HCEC 1CT (cell line): ENCODE measurements around the gene KRTAP7-1.

Source experiments
- DNase-seq: peaks from one replicate; pipeline ENCODE4 v3.0.0-alpha.2; 2017

KRTAP7-1 gene, protein sequence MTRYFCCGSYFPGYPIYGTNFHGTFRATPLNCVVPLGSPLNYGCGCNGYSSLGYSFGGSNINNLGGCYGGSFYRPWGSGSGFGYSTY

DNA sequence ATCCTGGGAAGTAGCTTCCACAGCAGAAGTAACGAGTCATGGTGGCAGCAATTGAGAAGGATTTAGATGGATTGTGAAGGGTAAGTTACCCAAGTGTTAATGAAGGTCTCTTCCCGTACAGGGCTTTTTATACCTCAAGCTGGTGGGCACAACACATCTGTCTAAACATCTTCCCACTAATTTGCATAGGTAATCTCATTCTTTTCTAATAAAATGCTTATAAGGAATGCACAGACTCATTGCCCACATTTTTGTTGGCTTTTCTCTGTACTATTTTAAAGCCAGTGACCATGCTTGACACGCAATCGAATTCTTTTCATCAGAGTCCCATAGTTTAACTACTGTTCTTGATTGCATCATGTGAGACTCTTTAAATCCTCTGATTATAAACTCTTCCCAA, at the start of gene KRTAP7-1:
Gene KRTAP7-1 (minus strand): TSS at position 101 of the 400 bp plus-strand sequence. CDS start 61 bp downstream, at position 40.
- no peak for DNase-seq

- no peak for DNase-seq
Measured at GRCh38 chr21:30874526-30874925, 45.0 kb upstream of the KRTAP7-1 start.

- DNase-seq, result no peak
Measured at GRCh38 chr21:30847627-30848500, 18.3 kb upstream of the KRTAP7-1 start.

DNA sequence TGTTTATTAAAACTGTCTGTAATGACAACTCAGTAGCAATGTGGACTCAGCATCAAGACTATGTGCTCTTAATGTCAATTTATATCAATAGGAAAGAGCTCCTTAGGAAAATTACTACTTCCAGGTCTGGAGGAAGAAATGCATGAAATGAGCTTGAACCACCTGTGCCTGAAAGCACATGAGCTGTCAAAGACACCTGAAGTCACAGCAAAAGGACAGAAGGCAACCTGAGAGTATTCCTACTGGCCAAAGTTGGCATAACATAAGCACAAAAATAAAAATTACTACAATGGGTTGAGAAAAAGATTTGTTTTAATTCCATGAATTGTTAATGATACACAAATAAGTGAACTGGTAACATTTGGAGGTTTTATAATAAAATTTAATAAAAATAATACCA, 13.4 kb upstream of the KRTAP7-1 start:
- no peak for DNase-seq

GRCh38 chr21:30839304-30839703, 9.7 kb upstream of the KRTAP7-1 start:
- DNase-seq, result no peak

DNA sequence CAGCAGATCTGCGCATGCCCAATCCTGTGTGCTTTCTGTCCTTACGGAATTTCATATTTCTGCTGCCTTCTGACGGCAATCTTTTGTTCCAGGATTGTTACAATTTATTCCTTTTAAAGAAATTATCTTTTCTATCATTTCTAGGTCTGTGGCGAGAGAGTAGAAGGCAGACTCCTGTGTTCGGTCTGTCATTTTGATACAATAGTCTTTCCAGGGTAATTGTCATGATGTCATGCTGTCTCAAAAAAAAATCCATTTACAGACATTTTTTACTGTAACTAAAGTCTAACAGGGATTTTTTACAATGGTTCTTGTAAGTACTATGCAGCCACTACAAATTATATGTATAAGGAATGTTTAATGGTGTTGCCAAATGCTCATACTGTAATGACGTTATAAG, 9.0 kb upstream of the KRTAP7-1 start:
- no peak for DNase-seq

DNA sequence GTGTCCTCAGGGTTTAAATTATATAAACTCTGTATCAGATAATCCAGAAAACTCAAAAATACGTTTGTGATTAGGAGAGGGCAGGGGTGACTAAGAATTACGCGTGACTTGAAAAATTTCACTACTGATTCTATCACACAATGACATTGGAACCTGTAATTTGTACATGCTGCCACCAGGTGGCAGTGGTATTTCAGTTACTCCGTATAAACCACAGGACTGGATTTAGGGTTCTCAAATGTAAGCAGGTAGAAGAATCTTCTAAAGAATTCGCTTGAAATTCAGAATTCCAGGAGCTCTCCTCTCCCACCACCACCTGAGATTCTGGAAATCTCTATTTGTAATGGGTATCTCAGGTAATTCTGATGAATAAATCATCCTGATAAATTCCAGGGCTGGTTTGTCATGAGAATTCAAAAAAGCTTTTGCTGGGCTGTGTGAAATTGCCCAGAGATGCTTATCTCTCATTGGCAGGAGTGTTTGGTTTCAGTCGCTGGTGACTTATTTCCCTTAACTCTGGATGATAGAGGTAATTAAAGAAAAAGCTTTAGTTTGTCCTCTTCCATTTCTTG, 1.7 kb upstream of the KRTAP7-1 start:
- no peak for DNase-seq

DNA sequence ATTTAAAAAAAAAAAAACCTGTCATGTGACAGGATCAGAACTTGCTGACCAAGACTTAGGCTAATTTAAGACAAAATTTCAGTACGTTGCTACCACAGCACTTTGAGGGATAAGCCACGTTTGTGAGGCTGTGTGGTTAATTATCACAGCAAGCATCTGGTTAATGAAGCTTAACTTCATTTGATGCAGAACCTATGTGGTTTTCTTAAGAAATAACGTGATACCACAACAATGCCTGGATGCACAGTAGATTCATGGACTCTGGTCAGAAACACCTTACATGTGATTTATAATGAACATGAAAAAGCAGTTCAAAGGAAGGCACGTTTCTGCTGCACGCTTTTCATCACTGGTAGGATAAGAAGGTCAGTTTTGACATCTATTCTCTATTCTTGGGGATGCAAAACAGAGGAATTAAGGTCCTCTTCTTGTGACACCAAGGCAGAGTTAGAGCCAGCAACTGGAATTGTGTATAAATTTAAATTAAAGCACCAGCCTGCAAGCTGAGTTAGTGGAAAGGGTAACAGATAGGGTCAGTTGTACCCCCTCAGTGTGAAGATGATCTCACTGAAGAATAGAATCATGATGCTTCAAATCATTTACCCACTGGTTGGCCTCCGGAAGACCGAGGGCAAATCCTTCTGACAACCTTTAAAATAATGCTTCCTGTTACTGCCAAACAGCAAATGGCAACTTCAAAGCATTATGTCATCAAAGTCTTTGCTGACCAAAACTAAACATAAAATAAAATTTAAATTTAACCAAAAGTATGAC, 10.5 kb downstream of the KRTAP7-1 start:
- no peak for DNase-seq

DNA sequence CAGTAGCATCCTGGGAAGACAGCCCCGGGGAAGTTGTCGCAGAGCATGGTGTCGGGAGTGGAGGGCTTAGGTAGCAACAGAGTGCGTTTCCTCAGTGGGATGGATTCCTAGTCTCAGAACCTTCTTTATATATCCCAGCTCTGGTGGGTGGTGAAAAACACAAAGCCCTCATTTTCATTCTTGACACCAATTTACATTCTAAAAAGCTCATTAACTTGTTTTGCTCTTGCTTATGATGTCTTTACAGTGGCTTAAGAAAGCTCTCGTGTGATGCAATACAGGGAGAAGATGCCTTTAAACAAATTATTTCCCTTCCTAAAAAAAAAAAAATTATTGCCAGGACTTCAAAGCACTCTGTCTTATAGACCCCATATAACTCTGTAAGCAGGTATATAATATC, 16.4 kb downstream of the KRTAP7-1 start, which contains the start of gene KRTAP8-1:
Gene KRTAP8-1 (minus strand): TSS at position 101 of the 400 bp plus-strand sequence. CDS start 54 bp downstream, at position 47.
- no peak for DNase-seq

GRCh38 chr21:30800605-30801004, 29.0 kb downstream of the KRTAP7-1 start:
- DNase-seq, result no peak

DNA sequence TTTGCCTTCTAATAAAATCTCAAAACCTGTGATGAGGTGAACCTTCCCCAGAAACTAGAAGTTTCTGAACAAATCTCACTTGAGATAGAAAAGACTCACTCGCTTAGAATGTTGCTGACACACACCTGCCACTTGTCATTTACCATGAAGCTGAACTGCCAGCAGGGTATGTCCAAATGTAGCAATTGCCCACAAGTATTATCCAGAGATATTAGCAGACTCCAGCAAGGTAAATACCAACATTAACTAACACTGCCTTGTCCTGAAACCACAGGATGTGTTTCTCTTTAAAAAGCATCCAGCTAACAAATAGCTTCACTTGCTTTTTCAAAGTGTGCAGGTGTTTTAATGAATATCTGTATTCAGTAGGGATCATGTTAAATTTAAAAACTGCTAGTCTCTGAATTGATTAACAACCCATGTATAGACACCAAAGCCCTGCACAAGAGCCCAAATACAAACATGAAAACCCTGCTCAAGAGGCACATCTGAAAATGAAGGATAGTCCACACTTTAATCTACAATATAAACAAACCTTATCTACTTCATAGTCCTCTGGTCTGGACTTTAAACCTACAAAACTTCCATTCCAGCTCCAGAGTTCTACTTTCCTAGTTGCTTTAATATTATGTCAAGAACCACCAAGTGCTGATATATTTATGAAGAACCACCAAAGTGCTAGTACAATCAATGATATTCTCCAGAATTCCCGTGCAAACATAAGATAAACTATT, 35.8 kb downstream of the KRTAP7-1 start:
- no peak for DNase-seq

- no peak for DNase-seq
Measured at GRCh38 chr21:30779249-30779648, 50.3 kb downstream of the KRTAP7-1 start.
